ENCODE data around the gene CHRNG.

Gene CHRNG

GRCh38 chr2:232522623-232523401, 16.7 kb upstream of the CHRNG start:
- peak overlapping the region; percentile 61 for H3K4me2 ChIP-seq (ENCODE audit: low read length)
- TF ChIP-seq CTCF (IDR thresholded peaks at IDR 0.05; ENCODE audit: low read depth, low read length) = no peak
- no peak for TF ChIP-seq EZH2phosphoT487 (IDR thresholded peaks at IDR 0.05; ENCODE audit: low read depth)

GRCh38 chr2:232523402-232523681, 16.1 kb upstream of the CHRNG start:
- Histone ChIP-seq H3K36me3 (replicated peaks; ENCODE audit: low read depth, low read length) (no peaks in the 10 kb centered on the region), H3K9ac (ENCODE audit: low read length) (no peak overlapping the region), H3K4me3 (ENCODE audit: low read length) (no peak overlapping the region)

More at GRCh38 chr2:232522623-232523401, 16.7 kb upstream of the CHRNG start:
- no peak overlapping the region for H3K9ac ChIP-seq (ENCODE audit: low read length)
- H3K27me3 ChIP-seq (ENCODE audit: low read depth, low read length) = no peaks in the 10 kb centered on the region
- H3K79me2 ChIP-seq (ENCODE audit: low read length) = no peaks in the 10 kb centered on the region
- H3K4me3 ChIP-seq (ENCODE audit: low read length) = no peak overlapping the region
- no peak overlapping the region for H2AFZ ChIP-seq (ENCODE audit: low read depth, low read length)
- H3K4me1 ChIP-seq (ENCODE audit: low read length) = no peaks in the 10 kb centered on the region
- no peak overlapping the region for H3K27ac ChIP-seq (ENCODE audit: low read length)
- H3K9me3 ChIP-seq (ENCODE audit: insufficient read depth, low read length) = no peaks in the 10 kb centered on the region
- H4K20me1 ChIP-seq (ENCODE audit: insufficient read depth, low read length) = no peaks in the 10 kb centered on the region
- H3K36me3 ChIP-seq (replicated peaks; ENCODE audit: low read depth, low read length) = no peaks in the 10 kb centered on the region

GRCh38 chr2:232523682-232524597, 15.6 kb upstream of the CHRNG start:
- Histone ChIP-seq H3K27ac (ENCODE audit: low read length) (no peak overlapping the region), H3K4me2 (ENCODE audit: low read length) (peak overlapping the region; percentile 26; the same call in 1 of the 2 replicates), H2AFZ (ENCODE audit: low read depth, low read length) (no peak overlapping the region), H3K9ac (ENCODE audit: low read length) (no peak overlapping the region), H3K36me3 (replicated peaks; ENCODE audit: low read depth, low read length) (no peaks in the 10 kb centered on the region), H3K27me3 (ENCODE audit: low read depth, low read length) (no peaks in the 10 kb centered on the region), H4K20me1 (ENCODE audit: insufficient read depth, low read length) (no peaks in the 10 kb centered on the region), H3K4me3 (ENCODE audit: low read length) (peak overlapping the region; percentile 58), H3K79me2 (ENCODE audit: low read length) (no peaks in the 10 kb centered on the region), H3K9me3 (ENCODE audit: insufficient read depth, low read length) (no peaks in the 10 kb centered on the region), H3K4me1 (ENCODE audit: low read length) (no peaks in the 10 kb centered on the region)
- TF ChIP-seq CTCF (IDR thresholded peaks at IDR 0.05; ENCODE audit: low read depth, low read length) = peak; percentile 23
- TF ChIP-seq EZH2phosphoT487 (IDR thresholded peaks at IDR 0.05; ENCODE audit: low read depth) = no peak

More at GRCh38 chr2:232523402-232523681, 16.1 kb upstream of the CHRNG start:
- H3K9me3 ChIP-seq (ENCODE audit: insufficient read depth, low read length) = no peaks in the 10 kb centered on the region
- H3K4me2 ChIP-seq (ENCODE audit: low read length) = no peak overlapping the region
- H4K20me1 ChIP-seq (ENCODE audit: insufficient read depth, low read length) = no peaks in the 10 kb centered on the region
- no peak overlapping the region for H3K27ac ChIP-seq (ENCODE audit: low read length)
- H3K27me3 ChIP-seq (ENCODE audit: low read depth, low read length) = no peaks in the 10 kb centered on the region
- no peaks in the 10 kb centered on the region for H3K79me2 ChIP-seq (ENCODE audit: low read length)
- TF ChIP-seq CTCF (IDR thresholded peaks at IDR 0.05; ENCODE audit: low read depth, low read length) (no peak), EZH2phosphoT487 (IDR thresholded peaks at IDR 0.05; ENCODE audit: low read depth) (no peak)
- H3K4me1 ChIP-seq (ENCODE audit: low read length) = no peaks in the 10 kb centered on the region
- no peak overlapping the region for H2AFZ ChIP-seq (ENCODE audit: low read depth, low read length)

- Histone ChIP-seq H3K4me2 (ENCODE audit: low read length) (no peak overlapping the region; the same call in 1 of the 2 replicates), H3K9me3 (ENCODE audit: insufficient read depth, low read length) (no peaks in the 10 kb centered on the region), H3K4me3 (ENCODE audit: low read length) (no peak overlapping the region), H2AFZ (ENCODE audit: low read depth, low read length) (no peak overlapping the region), H3K9ac (ENCODE audit: low read length) (no peak overlapping the region), H4K20me1 (ENCODE audit: insufficient read depth, low read length) (no peaks in the 10 kb centered on the region), H3K36me3 (replicated peaks; ENCODE audit: low read depth, low read length) (no peaks in the 10 kb centered on the region), H3K79me2 (ENCODE audit: low read length) (no peaks in the 10 kb centered on the region), H3K27me3 (ENCODE audit: low read depth, low read length) (no peaks in the 10 kb centered on the region), H3K27ac (ENCODE audit: low read length) (no peak overlapping the region), H3K4me1 (ENCODE audit: low read length) (no peaks in the 10 kb centered on the region)
- TF ChIP-seq CTCF (IDR thresholded peaks at IDR 0.05; ENCODE audit: low read depth, low read length) (no peak), EZH2phosphoT487 (IDR thresholded peaks at IDR 0.05; ENCODE audit: low read depth) (no peak)
Measured at GRCh38 chr2:232524771-232525170, 14.7 kb upstream of the CHRNG start.

Data from OCI-LY3 (cell line).